GM23248 (cell line): ENCODE measurements around the gene ADAM8. TPM values are rescaled to one million over a fixed set of nuclear protein-coding genes. Genes with fewer than 3 reads are reported as not detected.
"Not testable (repeated sequence)": the region's sequence is repeated elsewhere in the genome, so short reads cannot be mapped to it uniquely, and the experiment has no call there.

Experiments
- DNase-seq: peaks from one replicate; pipeline ENCODE4 v3.0.0-alpha.2; 2015
- H2AFZ ChIP-seq: fragments of 200-600 bp; sonication (generic); 2 replicates; pipeline ENCODE4 v1.6.1; 2016; ENCODE audit warnings: antibody characterized with exemption
- H3F3A ChIP-seq: fragments of 200-600 bp; sonication (generic); 2 replicates; pipeline ENCODE4 v1.6.1; 2016; ENCODE audit warnings: mild to moderate bottlenecking, antibody characterized with exemption, mixed run types; ENCODE audit not compliant: insufficient read depth
- H3K27ac ChIP-seq: fragments of 200-600 bp; sonication (generic); 2 replicates; pipeline ENCODE4 v1.5.1; 2016; ENCODE audit warnings: mild to moderate bottlenecking
- H3K27me3 ChIP-seq: fragments of 200-600 bp; sonication (generic); replicated peaks from 2 replicates; pipeline ENCODE4 v1.6.1; 2016; ENCODE audit warnings: mild to moderate bottlenecking; ENCODE audit not compliant: insufficient read depth
- H3K36me3 ChIP-seq: fragments of 200-600 bp; sonication (generic); 2 replicates; pipeline ENCODE4 v1.6.1; 2016; ENCODE audit warnings: low read depth, mild to moderate bottlenecking
- H3K4me1 ChIP-seq: fragments of 200-600 bp; sonication (generic); 2 replicates; pipeline ENCODE4 v1.6.1; 2016; ENCODE audit warnings: mild to moderate bottlenecking; ENCODE audit not compliant: insufficient read depth
- H3K4me2 ChIP-seq: fragments of 200-600 bp; sonication (generic); one replicate; pipeline ENCODE4 v1.6.1; 2016; ENCODE audit warnings: mild to moderate bottlenecking; ENCODE audit not compliant: unreplicated experiment
- H3K4me3 ChIP-seq: fragments of 200-600 bp; sonication (generic); 2 replicates; pipeline ENCODE4 v1.5.1; 2016; ENCODE audit warnings: mild to moderate bottlenecking
- H3K79me2 ChIP-seq: fragments of 200-600 bp; sonication (generic); 2 replicates; pipeline ENCODE4 v1.6.1; 2016; ENCODE audit warnings: mild to moderate bottlenecking; ENCODE audit not compliant: insufficient read depth
- H3K9ac ChIP-seq: fragments of 200-600 bp; sonication (generic); 2 replicates; pipeline ENCODE4 v1.6.1; 2016; ENCODE audit warnings: mild to moderate bottlenecking
- H3K9me2 ChIP-seq: fragments of 200-600 bp; sonication (generic); 2 replicates; pipeline ENCODE4 v1.6.1; 2016; ENCODE audit warnings: mixed run types, mild to moderate bottlenecking, moderate library complexity; ENCODE audit not compliant: insufficient read depth
- H3K9me3 ChIP-seq: fragments of 200-600 bp; sonication (generic); one replicate; pipeline ENCODE4 v1.6.1; 2017; ENCODE audit warnings: low read depth
- H4K20me1 ChIP-seq: fragments of 200-600 bp; sonication (generic); 2 replicates; pipeline ENCODE4 v1.6.0; 2016; ENCODE audit not compliant: insufficient read depth
- EZH2 ChIP-seq: fragments of 200-600 bp; sonication (generic); IDR thresholded peaks from 2 replicates; pipeline ENCODE4 v1.6.1; 2018; ENCODE audit warnings: antibody characterized with exemption, mild to moderate bottlenecking; ENCODE audit not compliant: insufficient read depth, poor library complexity, severe bottlenecking
- EZH2phosphoT487 ChIP-seq: fragments of 200-600 bp; sonication (generic); IDR thresholded peaks from 2 replicates; pipeline ENCODE4 v1.6.1; 2018; ENCODE audit warnings: antibody characterized with exemption, moderate library complexity, mild to moderate bottlenecking, low read depth; ENCODE audit not compliant: insufficient read depth
- WGBS, 2 experiments: methylation state at CpG; one replicate each; pipeline ENCODE4 v1.1.6; 2015 to 2017; ENCODE audit warnings: low lambda C conversion rate in 2 of 2, low coverage in 1 of 2; ENCODE audit errors: missing lambda C conversion rate in 2 of 2; 5-methylcytosine and 5-hydroxymethylcytosine counted together
- in situ Hi-C: fragments of 300-500 bp; cut with MboI; formaldehyde crosslinking; loops from 2 replicates; pipeline ENCODE4 v1.15.0; 2020
- polyA plus RNA-seq: library from polyadenylated mRNA; unstranded; fragments of >200 nt; fragmentation: Nextera tagmentation; extraction: Ambion mirVana; gene quantifications from 2 replicates; pipeline ENCODE4 v1.2.1, GENCODE V29; 2016
- total RNA-seq: library from RNA; depleted of rRNA; stranded (reverse); fragments of >200 nt; shearing (Covaris generic); gene quantifications from 2 replicates; pipeline ENCODE4 v1.2.3, GENCODE V29; 2014

ADAM8 gene
- total and polyA plus RNA-seq, 2 experiments from 2014 or later: 0.76 TPM; not detected in 1

DNA sequence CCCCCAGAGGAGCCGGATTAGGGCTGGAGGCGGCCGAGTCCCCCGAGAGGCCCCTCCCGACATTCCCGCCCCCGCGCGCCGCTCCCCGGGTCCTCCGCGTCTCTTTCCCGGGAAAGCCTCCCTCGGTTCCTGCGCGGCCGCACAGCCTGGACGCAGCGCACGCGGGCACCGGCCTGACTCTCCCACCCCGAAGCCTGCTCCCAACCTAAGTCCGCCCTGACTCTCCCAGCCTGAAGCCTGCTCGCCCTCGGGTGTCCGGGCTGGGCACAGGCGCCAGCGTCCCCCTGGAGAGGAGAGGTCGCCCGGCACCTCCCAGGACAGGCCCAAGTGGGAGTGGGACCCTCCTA lies 39.5 kb downstream of the ADAM8 start:
- Histone ChIP-seq H3K9ac (no peak overlapping the region), H3K4me3 (no peak overlapping the region), H3F3A (no peaks in the 10 kb centered on the region), H3K36me3 (no peaks in the 10 kb centered on the region), H3K27ac (no peak overlapping the region), H2AFZ (no peak overlapping the region), H3K27me3 (peaks cover 75% of the 10 kb centered on the region), H3K4me1 (no peaks in the 10 kb centered on the region), H3K4me2 (no peak overlapping the region), H3K9me2 (no peaks in the 10 kb centered on the region), H3K79me2 (no peaks in the 10 kb centered on the region), H4K20me1 (no peaks in the 10 kb centered on the region), H3K9me3 (no peaks in the 10 kb centered on the region)
- no peak for DNase-seq
- no peak for TF ChIP-seq EZH2
- no peak for TF ChIP-seq EZH2phosphoT487
- in situ Hi-C loops: no loop called here
- WGBS, 2 experiments: 0 to 2% methylated on average over 12 to 29 of the region's 32 CpGs

DNA sequence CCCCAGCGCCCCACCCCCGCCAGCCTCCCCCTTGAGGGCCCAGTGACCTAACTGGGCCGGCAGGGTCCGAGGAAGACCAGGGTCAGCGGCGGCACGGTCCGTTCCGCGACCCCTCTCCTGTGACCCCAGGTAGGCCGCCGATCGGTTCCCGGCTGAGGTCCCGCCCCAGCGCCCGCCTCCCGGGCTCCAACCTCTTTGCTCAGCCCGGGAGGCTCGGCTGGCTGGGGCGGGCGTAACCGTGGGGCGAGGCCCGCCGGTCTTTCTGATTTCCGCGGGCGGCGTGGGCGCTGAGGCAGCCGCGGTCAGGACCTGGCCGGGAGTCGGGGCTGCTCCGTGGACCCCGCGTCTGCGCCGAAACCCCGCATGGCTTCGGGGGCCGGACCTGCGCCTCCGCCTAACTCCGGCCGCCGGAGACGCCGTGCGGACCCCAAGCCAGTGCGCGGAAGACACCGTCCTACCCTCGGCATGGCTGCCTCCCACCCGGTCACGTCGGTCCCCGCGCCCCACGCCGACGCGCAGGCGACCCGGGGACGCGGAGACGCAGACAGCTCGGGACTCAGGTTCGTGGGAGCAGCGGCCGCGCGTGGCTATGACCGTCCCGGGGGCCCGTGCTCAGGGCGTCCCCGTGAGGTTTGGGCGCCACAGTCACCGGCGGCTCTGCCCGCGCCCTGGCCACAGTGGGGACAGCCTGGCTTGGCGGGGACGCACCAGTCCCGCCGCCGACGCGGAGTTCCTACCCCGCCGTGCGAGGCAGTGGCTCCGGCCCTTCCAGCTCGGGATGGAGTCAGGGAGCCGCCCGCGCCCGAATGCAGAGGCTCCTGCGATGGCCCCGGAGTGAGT lies 40.0 kb downstream of the ADAM8 start:
- Histone ChIP-seq H3F3A (no peaks in the 10 kb centered on the region), H3K9me3 (no peaks in the 10 kb centered on the region), H3K4me1 (no peaks in the 10 kb centered on the region), H3K27me3 (peaks cover 75% of the 10 kb centered on the region), H3K36me3 (no peaks in the 10 kb centered on the region), H3K4me2 (no peak overlapping the region), H2AFZ (no peak overlapping the region), H3K9ac (no peak overlapping the region), H4K20me1 (no peaks in the 10 kb centered on the region), H3K27ac (no peak overlapping the region), H3K79me2 (no peaks in the 10 kb centered on the region), H3K9me2 (no peaks in the 10 kb centered on the region), H3K4me3 (no peak overlapping the region)
- WGBS, 2 experiments: 2 to 3% methylated on average over 61 to 99 of the region's 103 CpGs
- TF ChIP-seq EZH2 (no peak), EZH2phosphoT487 (no peak)
- DNase-seq: peak; percentile 29
- in situ Hi-C loops: no loop called here

DNA sequence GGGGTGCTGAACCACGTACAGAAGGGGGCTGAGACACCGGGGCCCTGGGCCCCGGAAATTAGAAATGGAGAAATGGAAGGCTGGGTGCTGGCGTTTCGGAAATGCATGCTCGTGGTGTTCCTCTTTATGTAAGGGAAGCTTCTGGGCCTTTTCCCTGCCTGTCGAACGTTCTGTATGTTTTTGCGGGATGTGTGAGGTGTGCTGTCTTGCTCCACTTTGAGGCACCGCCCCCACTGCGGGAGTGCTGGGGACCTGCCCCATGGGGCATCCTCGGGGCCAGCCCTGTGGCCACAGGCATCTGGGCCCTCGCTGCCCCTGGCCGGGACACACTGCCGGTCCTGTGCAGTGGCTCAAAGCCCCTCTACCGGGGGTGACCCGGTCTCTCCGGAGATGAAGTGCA lies 40.7 kb downstream of the ADAM8 start:
- peaks cover 74% of the 10 kb centered on the region for H3K27me3 ChIP-seq
- no peak overlapping the region for H3K27ac ChIP-seq
- H3K4me2 ChIP-seq: no peak overlapping the region
- TF ChIP-seq EZH2: peak; percentile 40
- no peak for TF ChIP-seq EZH2phosphoT487
- no peak for DNase-seq
- H3K9me2 ChIP-seq: no peaks in the 10 kb centered on the region
- no peak overlapping the region for H2AFZ ChIP-seq
- in situ Hi-C loops: no loop called here
- no peaks in the 10 kb centered on the region for H3K9me3 ChIP-seq
- H3K4me1 ChIP-seq: no peaks in the 10 kb centered on the region
- 1% methylated on average over 15 to 18 of the region's 18 CpGs for WGBS, 2 experiments
- no peaks in the 10 kb centered on the region for H3K36me3 ChIP-seq
- H4K20me1 ChIP-seq: no peaks in the 10 kb centered on the region
- H3K9ac ChIP-seq: no peak overlapping the region
- no peaks in the 10 kb centered on the region for H3K79me2 ChIP-seq
- no peaks in the 10 kb centered on the region for H3F3A ChIP-seq
- H3K4me3 ChIP-seq: no peak overlapping the region

- H3K27me3 ChIP-seq: peaks cover 71% of the 10 kb centered on the region
- TF ChIP-seq EZH2phosphoT487: no peak
- peak; percentile 46 for TF ChIP-seq EZH2
Observed at GRCh38 chr10:133235265-133235855, 41.3 kb downstream of the ADAM8 start.

DNA sequence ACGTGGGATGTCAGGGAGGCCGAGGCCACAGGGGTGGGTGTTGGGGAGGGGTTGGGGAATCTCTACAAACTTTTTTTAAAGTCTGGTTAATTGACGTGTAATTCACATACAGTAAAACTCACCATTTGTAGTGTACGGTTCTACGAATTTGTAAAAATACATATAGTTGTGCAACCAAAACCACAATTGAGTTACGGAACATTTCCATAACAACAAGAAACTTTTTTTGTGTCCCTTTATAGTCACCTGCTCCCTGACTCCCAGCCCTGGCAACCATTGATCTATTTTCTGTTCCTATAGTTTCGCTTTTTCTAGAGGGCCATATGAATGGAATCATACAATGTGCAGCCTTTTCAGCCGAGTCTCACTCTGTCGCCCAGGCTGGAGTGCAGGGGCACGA lies 41.9 kb downstream of the ADAM8 start:
- DNase-seq, H3K27ac ChIP-seq, in situ Hi-C loops, H3K79me2 ChIP-seq, H4K20me1 ChIP-seq, H3K4me3 ChIP-seq, H2AFZ ChIP-seq, H3K9me2 ChIP-seq, H3K4me1 ChIP-seq, H3K4me2 ChIP-seq, H3K9me3 ChIP-seq, H3F3A ChIP-seq, H3K9ac ChIP-seq, H3K36me3 ChIP-seq: not testable (repeated sequence)
- H3K27me3 ChIP-seq: peaks cover 71% of the 10 kb centered on the region
- 25 to 37% methylated on average over 5 to 10 of the region's 10 CpGs for WGBS, 2 experiments

More at GRCh38 chr10:133235265-133235855, 41.3 kb downstream of the ADAM8 start:
- Histone ChIP-seq H3K4me1 (no peaks in the 10 kb centered on the region), H3K27ac (no peak overlapping the region), H3K9me2 (no peaks in the 10 kb centered on the region), H3K9me3 (no peaks in the 10 kb centered on the region), H3K79me2 (no peaks in the 10 kb centered on the region), H4K20me1 (no peaks in the 10 kb centered on the region), H3K36me3 (no peaks in the 10 kb centered on the region), H3K4me3 (no peak overlapping the region), H2AFZ (no peak overlapping the region), H3F3A (no peaks in the 10 kb centered on the region), H3K9ac (no peak overlapping the region), H3K4me2 (no peak overlapping the region)
- DNase-seq: no peak
- in situ Hi-C loops: no loop called here
- 2 to 3% methylated on average over 28 to 48 of the region's 48 CpGs for WGBS, 2 experiments
